H9 (cell line): ENCODE data around the gene RNPEPL1. TPM values are rescaled to one million over a fixed set of nuclear protein-coding genes. Genes with fewer than 3 reads are reported as not detected.

Experiments used
- DNase-seq: peaks from one replicate; pipeline ENCODE4 v3.0.0-alpha.2; 2017
- H2AFZ ChIP-seq: one replicate; pipeline ENCODE4 v1.6.1; 2013; ENCODE audit warnings: mild to moderate bottlenecking, low read length, control low read depth, moderate library complexity
- H2AK5ac ChIP-seq: 2 replicates; pipeline ENCODE4 v1.6.1; 2013; ENCODE audit warnings: low read length, control low read depth, mixed read lengths; ENCODE audit not compliant: insufficient read length
- H2BK120ac ChIP-seq: one replicate; pipeline ENCODE4 v1.6.1; 2013; ENCODE audit warnings: low read depth, mild to moderate bottlenecking, low read length, control low read depth, inconsistent platforms; ENCODE audit not compliant: poor library complexity, severe bottlenecking
- H2BK12ac ChIP-seq: 2 replicates; pipeline ENCODE4 v1.6.1; 2013; ENCODE audit warnings: low read length, control low read depth, mixed read lengths, low read depth; ENCODE audit not compliant: insufficient read length
- H2BK15ac ChIP-seq: 2 replicates; pipeline ENCODE4 v1.6.1; 2013; ENCODE audit warnings: low read depth, low read length, control low read depth
- H2BK20ac ChIP-seq: one replicate; pipeline ENCODE4 v1.6.1; 2013; ENCODE audit warnings: low read depth, mild to moderate bottlenecking, low read length, control low read depth, inconsistent platforms; ENCODE audit not compliant: poor library complexity, severe bottlenecking
- H2BK5ac ChIP-seq: 2 replicates; pipeline ENCODE4 v1.6.1; 2013; ENCODE audit warnings: low read length, control low read depth, mixed read lengths; ENCODE audit not compliant: insufficient read length
- H3K14ac ChIP-seq: 2 replicates; pipeline ENCODE4 v1.6.1; 2013; ENCODE audit warnings: low read length, control low read depth; ENCODE audit not compliant: insufficient read depth
- H3K18ac ChIP-seq: 2 replicates; pipeline ENCODE4 v1.6.1; 2013; ENCODE audit warnings: low read depth, mild to moderate bottlenecking, mixed read lengths, low read length, control low read depth; ENCODE audit not compliant: insufficient read length
- H3K23ac ChIP-seq: 2 replicates; pipeline ENCODE4 v1.6.1; 2013; ENCODE audit warnings: low read length, control low read depth, mixed read lengths, low read depth; ENCODE audit not compliant: insufficient read length
- H3K23me2 ChIP-seq: 2 replicates; pipeline ENCODE4 v1.6.1; 2013; ENCODE audit warnings: low read depth, mild to moderate bottlenecking, mixed read lengths, low read length, control low read depth; ENCODE audit not compliant: insufficient read length, poor library complexity, severe bottlenecking
- H3K27ac ChIP-seq: 2 replicates; pipeline ENCODE4 v1.5.1; 2013; ENCODE audit warnings: low read length, control low read depth, mixed read lengths, low read depth; ENCODE audit not compliant: insufficient read length
- H3K27me3 ChIP-seq: 2 replicates; pipeline ENCODE4 v1.6.1; 2013; ENCODE audit warnings: low read length, control low read depth, inconsistent platforms; ENCODE audit not compliant: insufficient read depth
- H3K4ac ChIP-seq: 2 replicates; pipeline ENCODE4 v1.6.1; 2013; ENCODE audit warnings: low read depth, mild to moderate bottlenecking, control low read depth, inconsistent platforms, low read length, moderate library complexity
- H3K4me1 ChIP-seq: 2 replicates; pipeline ENCODE4 v1.6.1; 2013; ENCODE audit warnings: low read length, control low read depth, inconsistent platforms; ENCODE audit not compliant: insufficient read depth
- H3K4me2 ChIP-seq: 2 replicates; pipeline ENCODE4 v1.6.1; 2013; ENCODE audit warnings: low read length, control low read depth, mixed read lengths; ENCODE audit not compliant: insufficient read length, insufficient read depth
- H3K56ac ChIP-seq: 2 replicates; pipeline ENCODE4 v1.6.1; 2013; ENCODE audit warnings: low read depth, mild to moderate bottlenecking, mixed read lengths, low read length, control low read depth; ENCODE audit not compliant: insufficient read length
- H3K79me1 ChIP-seq: 2 replicates; pipeline ENCODE4 v1.6.1; 2013; ENCODE audit warnings: low read depth, mild to moderate bottlenecking, moderate library complexity, low read length, control low read depth, inconsistent platforms; ENCODE audit not compliant: insufficient read depth, poor library complexity, severe bottlenecking
- H3K79me2 ChIP-seq: 2 replicates; pipeline ENCODE4 v1.6.1; 2013; ENCODE audit warnings: low read length, control low read depth, inconsistent platforms; ENCODE audit not compliant: insufficient read depth
- H3K9ac ChIP-seq: 2 replicates; pipeline ENCODE4 v1.6.1; 2013; ENCODE audit warnings: low read length, control low read depth, mixed read lengths; ENCODE audit not compliant: insufficient read length; ENCODE audit errors: extremely low read depth
- H3K9me3 ChIP-seq: one replicate; pipeline ENCODE4 v1.6.1; 2013; ENCODE audit warnings: low read depth, low read length, inconsistent platforms; ENCODE audit not compliant: control insufficient read depth
- H3T11ph ChIP-seq: one replicate; pipeline ENCODE4 v1.6.1; 2013; ENCODE audit warnings: mild to moderate bottlenecking, low read length, control low read depth, inconsistent platforms
- H4K20me1 ChIP-seq: one replicate; pipeline ENCODE4 v1.6.1; 2013; ENCODE audit not compliant: control insufficient read depth, insufficient read length, insufficient read depth
- H4K5ac ChIP-seq: 2 replicates; pipeline ENCODE4 v1.6.1; 2013; ENCODE audit warnings: low read depth, mild to moderate bottlenecking, mixed read lengths, low read length, control low read depth; ENCODE audit not compliant: insufficient read length
- H4K8ac ChIP-seq: replicated peaks from 2 replicates; pipeline ENCODE4 v1.6.1; 2013; ENCODE audit warnings: low read length, control low read depth, mixed read lengths, low read depth; ENCODE audit not compliant: insufficient read length
- H4K91ac ChIP-seq: 2 replicates; pipeline ENCODE4 v1.6.1; 2013; ENCODE audit warnings: low read depth, mild to moderate bottlenecking, moderate library complexity, mixed read lengths, low read length, control low read depth; ENCODE audit not compliant: insufficient read length
- H3K27ac Mint-ChIP-seq, 3 experiments: 2 replicates in 2 of 3; 3 replicates in 1 of 3; pipeline ENCODE4 v1.8.0; 2020 to 2021; ENCODE audit warnings: mixed read lengths in 3 of 3, mild to moderate bottlenecking in 1 of 3, moderate library complexity in 1 of 3
- H3K27me3 Mint-ChIP-seq: 2 replicates; pipeline ENCODE4 v1.8.0; 2021; ENCODE audit warnings: low read depth, mild to moderate bottlenecking, moderate library complexity, mixed read lengths
- H3K36me3 Mint-ChIP-seq, 3 experiments: 2 replicates in 2 of 3; 3 replicates in 1 of 3; pipeline ENCODE4 v1.8.0; 2020 to 2021; ENCODE audit warnings: low read depth in 3 of 3, mixed read lengths in 3 of 3; ENCODE audit not compliant: insufficient read depth in 1 of 3
- H3K4me1 Mint-ChIP-seq, 2 experiments: 2 replicates each; pipeline ENCODE4 v1.8.0; 2020; ENCODE audit warnings: mixed read lengths in 2 of 2
- H3K4me3 Mint-ChIP-seq, 2 experiments: 2 replicates in 1 of 2; 3 replicates in 1 of 2; pipeline ENCODE4 v1.8.0; 2020 to 2021; ENCODE audit warnings: mild to moderate bottlenecking in 2 of 2, mixed read lengths in 2 of 2, moderate library complexity in 1 of 2
- H3K9me3 Mint-ChIP-seq, 2 experiments: 2 replicates in 1 of 2; 3 replicates in 1 of 2; pipeline ENCODE4 v1.8.0; 2020; ENCODE audit warnings: mild to moderate bottlenecking in 2 of 2, mixed read lengths in 2 of 2, moderate library complexity in 1 of 2
- WGBS: extraction: QIAGEN DNeasy Blood & Tissue Kit; methylation state at CpG from one replicate; pipeline ENCODE4 v1.1.7; 2013; ENCODE audit warnings: missing lambda C conversion rate, low lambda C conversion rate, mixed read lengths; ENCODE audit not compliant: insufficient read length; ENCODE audit errors: extremely low coverage; 5-methylcytosine and 5-hydroxymethylcytosine counted together
- total RNA-seq: library from RNA; stranded (reverse); gene quantifications from 2 replicates; pipeline ENCODE4 v1.2.1, GENCODE V29; 2021
- TF ChIP-seq, protein P1 (sequence below): fragments of 200-600 bp; sonication (generic); conservative IDR thresholded peaks from 3 replicates; pipeline ENCODE4 v1.8.0; 2021; ENCODE audit warnings: antibody characterized with exemption, mild to moderate bottlenecking

RNPEPL1 gene
- total RNA-seq, 1 experiment from 2014 or later, result 22.5 TPM

- Histone ChIP-seq H3K9me3 (peaks cover 25% of the 10 kb centered on the region), H3K27me3 (no peaks in the 10 kb centered on the region), H3K23me2 (no peaks in the 10 kb centered on the region), H2BK15ac (no peak overlapping the region), H3K18ac (no peak overlapping the region), H3K79me2 (no peaks in the 10 kb centered on the region), H3K9ac (no peak overlapping the region), H2BK20ac (no peak overlapping the region), H2BK12ac (no peak overlapping the region), H3K23ac (no peak overlapping the region), H3K14ac (no peak overlapping the region), H2BK120ac (no peak overlapping the region), H4K5ac (no peak overlapping the region), H2AK5ac (no peak overlapping the region), H2BK5ac (no peak overlapping the region), H4K8ac (no peak overlapping the region), H3K4me2 (no peak overlapping the region), H3T11ph (no peak overlapping the region), H4K20me1 (peaks cover under 1% of the 10 kb centered on the region), H3K4me1 (no peaks in the 10 kb centered on the region), H3K56ac (no peak overlapping the region), H4K91ac (no peak overlapping the region), H3K4ac (no peak overlapping the region), H3K27ac (no peak overlapping the region), H3K79me1 (no peaks in the 10 kb centered on the region), H2AFZ (no peak overlapping the region)
- H3K9me3 Mint-ChIP-seq, result peaks cover 67 to 70% of the 10 kb centered on the region in 2 experiments
- H3K27me3 Mint-ChIP-seq, result peaks cover 2% of the 10 kb centered on the region
- H3K4me1 Mint-ChIP-seq, result no peaks in the 10 kb centered on the region
- WGBS, result no CpG with 5 or more reads among the region's 6 CpGs
- no peak overlapping the region for H3K27ac Mint-ChIP-seq
- H3K4me3 Mint-ChIP-seq, result no peak overlapping the region
- TF ChIP-seq, protein P1, sequence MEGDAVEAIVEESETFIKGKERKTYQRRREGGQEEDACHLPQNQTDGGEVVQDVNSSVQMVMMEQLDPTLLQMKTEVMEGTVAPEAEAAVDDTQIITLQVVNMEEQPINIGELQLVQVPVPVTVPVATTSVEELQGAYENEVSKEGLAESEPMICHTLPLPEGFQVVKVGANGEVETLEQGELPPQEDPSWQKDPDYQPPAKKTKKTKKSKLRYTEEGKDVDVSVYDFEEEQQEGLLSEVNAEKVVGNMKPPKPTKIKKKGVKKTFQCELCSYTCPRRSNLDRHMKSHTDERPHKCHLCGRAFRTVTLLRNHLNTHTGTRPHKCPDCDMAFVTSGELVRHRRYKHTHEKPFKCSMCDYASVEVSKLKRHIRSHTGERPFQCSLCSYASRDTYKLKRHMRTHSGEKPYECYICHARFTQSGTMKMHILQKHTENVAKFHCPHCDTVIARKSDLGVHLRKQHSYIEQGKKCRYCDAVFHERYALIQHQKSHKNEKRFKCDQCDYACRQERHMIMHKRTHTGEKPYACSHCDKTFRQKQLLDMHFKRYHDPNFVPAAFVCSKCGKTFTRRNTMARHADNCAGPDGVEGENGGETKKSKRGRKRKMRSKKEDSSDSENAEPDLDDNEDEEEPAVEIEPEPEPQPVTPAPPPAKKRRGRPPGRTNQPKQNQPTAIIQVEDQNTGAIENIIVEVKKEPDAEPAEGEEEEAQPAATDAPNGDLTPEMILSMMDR, result no peak
- no peak for DNase-seq
- H3K36me3 Mint-ChIP-seq, result peaks cover 66 to 79% (median 77%) of the 10 kb centered on the region in 3 experiments
These were observed 42.5 kb upstream of the RNPEPL1 start for GRCh38 chr2:240525802-240526201.
